DOHH2 (cell line): ENCODE measurements around the gene OTUD7B.
"Not testable (repeated sequence)": the region's sequence is repeated elsewhere in the genome, so short reads cannot be mapped to it uniquely, and the experiment has no call there.

Source experiments
- H3F3A ChIP-seq: fragments of 200-600 bp; sonication (generic), shearing (Covaris generic); 2 replicates; pipeline ENCODE4 v1.6.0; 2016; ENCODE audit warnings: antibody characterized with exemption, mild to moderate bottlenecking; ENCODE audit not compliant: control insufficient read depth, insufficient read depth
- H3K27ac ChIP-seq: fragments of 200-600 bp; sonication (generic); 2 replicates; pipeline ENCODE4 v1.5.1; 2014; ENCODE audit warnings: low read depth, mild to moderate bottlenecking, low read length, moderate library complexity
- H3K27me3 ChIP-seq: fragments of 200-600 bp; sonication (generic); 2 replicates; pipeline ENCODE4 v1.6.1; 2014; ENCODE audit warnings: mild to moderate bottlenecking, low read length, mixed read lengths; ENCODE audit not compliant: control insufficient read depth
- H3K36me3 ChIP-seq: fragments of 200-600 bp; sonication (generic); 2 replicates; pipeline ENCODE4 v1.6.1; 2014; ENCODE audit warnings: mild to moderate bottlenecking, low read length, moderate library complexity, mixed read lengths; ENCODE audit not compliant: control insufficient read depth
- H3K4me1 ChIP-seq: fragments of 200-600 bp; sonication (generic); 2 replicates; pipeline ENCODE4 v1.6.1; 2014; ENCODE audit warnings: mild to moderate bottlenecking, low read length, mixed read lengths; ENCODE audit not compliant: control insufficient read depth
- H3K4me2 ChIP-seq: fragments of 200-600 bp; sonication (generic); 2 replicates; pipeline ENCODE4 v1.6.0; 2014; ENCODE audit warnings: mild to moderate bottlenecking, low read length, moderate library complexity
- H3K4me3 ChIP-seq: fragments of 200-600 bp; sonication (generic); 2 replicates; pipeline ENCODE4 v1.5.1; 2014; ENCODE audit warnings: mild to moderate bottlenecking, low read length, mixed read lengths
- H3K79me2 ChIP-seq: fragments of 200-600 bp; sonication (generic); 2 replicates; pipeline ENCODE4 v1.6.1; 2014; ENCODE audit warnings: mild to moderate bottlenecking, low read length, mixed read lengths; ENCODE audit not compliant: control insufficient read depth
- H3K9me2 ChIP-seq: fragments of 200-600 bp; sonication (generic); replicated peaks from 2 replicates; pipeline ENCODE4 v1.6.1; 2014; ENCODE audit warnings: mild to moderate bottlenecking, low read length, mixed read lengths; ENCODE audit not compliant: control insufficient read depth
- H3K9me3 ChIP-seq: fragments of 200-600 bp; sonication (generic); 2 replicates; pipeline ENCODE4 v1.6.1; 2014; ENCODE audit warnings: antibody characterized with exemption, low read length, mixed read lengths; ENCODE audit not compliant: control insufficient read depth, insufficient read depth
- H4K20me1 ChIP-seq: fragments of 200-600 bp; sonication (generic); 2 replicates; pipeline ENCODE4 v1.6.0; 2014; ENCODE audit warnings: low read depth, mild to moderate bottlenecking, antibody characterized with exemption, low read length, moderate library complexity; ENCODE audit not compliant: control insufficient read depth, insufficient read depth
- EZH2phosphoT487 ChIP-seq: fragments of 200-600 bp; sonication (generic); IDR thresholded peaks from 2 replicates; pipeline ENCODE4 v1.6.1; 2017; ENCODE audit warnings: borderline replicate concordance, mild to moderate bottlenecking, antibody characterized with exemption, low read length, moderate library complexity, mixed read lengths
- TF ChIP-seq, protein P1 (sequence below): fragments of 200-600 bp; sonication (generic); IDR thresholded peaks from one replicate; pipeline ENCODE4 v1.5.1; 2014; ENCODE audit warnings: antibody characterized with exemption, mild to moderate bottlenecking, low read depth, low read length; ENCODE audit not compliant: poor library complexity, severe bottlenecking

The OTUD7B gene

DNA sequence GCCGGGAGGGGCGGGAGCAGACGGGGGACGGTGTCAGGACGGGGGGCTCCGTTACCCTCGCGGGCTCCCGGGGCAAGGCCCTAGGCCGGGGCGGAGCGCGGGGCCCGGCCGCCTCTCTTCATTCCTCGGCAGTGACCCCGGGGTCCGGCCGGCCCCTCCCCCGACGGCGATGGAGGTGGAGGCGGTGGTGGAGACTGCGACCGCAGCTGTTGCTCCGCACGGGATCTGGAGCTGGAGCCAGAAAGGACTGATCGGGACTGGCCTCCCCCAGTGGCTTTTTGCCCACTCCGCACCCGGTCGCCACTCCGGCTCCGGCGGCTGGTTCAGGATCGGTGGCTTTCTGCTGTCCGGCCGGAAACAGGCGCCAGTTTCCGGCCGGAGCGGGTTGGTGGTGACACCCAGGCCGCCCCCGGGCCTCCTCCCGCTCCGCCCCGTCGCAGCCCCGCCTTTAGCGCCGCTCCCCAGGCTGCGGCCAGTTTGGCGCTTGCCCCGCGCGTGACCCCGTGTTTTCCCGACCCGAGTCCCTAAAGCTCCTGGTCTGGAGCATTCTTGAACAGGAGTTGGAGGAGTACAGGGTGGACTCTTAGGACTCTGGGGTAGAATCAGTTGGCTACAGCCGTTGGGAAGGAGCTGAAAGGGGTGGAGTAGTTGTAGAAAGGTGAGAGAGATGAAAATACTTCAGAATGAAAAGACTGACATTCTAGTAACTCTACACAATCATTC, at the start of gene OTUD7B:
OTUD7B (minus strand) TSS at position 334 of the 723 bp plus-strand sequence. CDS start 33,216 bp downstream, outside the sequence.
- Histone ChIP-seq H3K9me3 (no peaks in the 10 kb centered on the region), H4K20me1 (peaks cover 6% of the 10 kb centered on the region; the same call in 1 of the 2 replicates), H3K4me2 (peak within 1 kb of the TSS; percentile 67), H3F3A (no peaks in the 10 kb centered on the region; the same call in 1 of the 2 replicates), H3K27me3 (peaks cover 74% of the 10 kb centered on the region), H3K79me2 (no peaks in the 10 kb centered on the region), H3K9me2 (no peaks in the 10 kb centered on the region), H3K4me3 (peak within 1 kb of the TSS; percentile 75), H3K4me1 (peaks cover 9% of the 10 kb centered on the region; the same call in 1 of the 2 replicates), H3K27ac (no peak within 1 kb of the TSS), H3K36me3 (no peaks in the 10 kb centered on the region)
- TF ChIP-seq, protein P1, sequence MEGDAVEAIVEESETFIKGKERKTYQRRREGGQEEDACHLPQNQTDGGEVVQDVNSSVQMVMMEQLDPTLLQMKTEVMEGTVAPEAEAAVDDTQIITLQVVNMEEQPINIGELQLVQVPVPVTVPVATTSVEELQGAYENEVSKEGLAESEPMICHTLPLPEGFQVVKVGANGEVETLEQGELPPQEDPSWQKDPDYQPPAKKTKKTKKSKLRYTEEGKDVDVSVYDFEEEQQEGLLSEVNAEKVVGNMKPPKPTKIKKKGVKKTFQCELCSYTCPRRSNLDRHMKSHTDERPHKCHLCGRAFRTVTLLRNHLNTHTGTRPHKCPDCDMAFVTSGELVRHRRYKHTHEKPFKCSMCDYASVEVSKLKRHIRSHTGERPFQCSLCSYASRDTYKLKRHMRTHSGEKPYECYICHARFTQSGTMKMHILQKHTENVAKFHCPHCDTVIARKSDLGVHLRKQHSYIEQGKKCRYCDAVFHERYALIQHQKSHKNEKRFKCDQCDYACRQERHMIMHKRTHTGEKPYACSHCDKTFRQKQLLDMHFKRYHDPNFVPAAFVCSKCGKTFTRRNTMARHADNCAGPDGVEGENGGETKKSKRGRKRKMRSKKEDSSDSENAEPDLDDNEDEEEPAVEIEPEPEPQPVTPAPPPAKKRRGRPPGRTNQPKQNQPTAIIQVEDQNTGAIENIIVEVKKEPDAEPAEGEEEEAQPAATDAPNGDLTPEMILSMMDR: no peak
- 0 out of 2 replicates have a peak, but pooled peaks have one; percentile 70 for TF ChIP-seq EZH2phosphoT487

DNA sequence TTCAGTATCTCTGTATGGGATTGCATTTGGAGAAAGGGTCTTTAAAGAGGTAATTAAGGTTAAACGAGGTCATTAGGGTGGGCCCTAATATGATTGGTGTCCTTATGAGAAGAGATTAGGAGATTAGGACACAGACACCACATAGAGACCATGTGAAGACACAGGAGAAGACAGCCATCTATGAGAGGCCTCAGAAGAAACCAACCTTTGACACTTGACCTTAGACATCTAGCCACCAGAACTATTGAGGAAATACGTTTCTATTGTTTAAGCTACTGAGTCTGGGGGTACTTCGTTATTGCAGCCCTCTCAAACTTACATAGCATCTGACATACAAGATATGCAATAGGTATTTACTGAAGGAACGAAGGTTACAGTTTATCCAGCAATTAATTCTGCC, 49.7 kb upstream of the OTUD7B start:
- TF ChIP-seq EZH2phosphoT487: no peak
- TF ChIP-seq, protein P1: no peak
- Histone ChIP-seq H3K9me2 (no peaks in the 10 kb centered on the region), H3K27ac (no peak overlapping the region), H4K20me1 (no peaks in the 10 kb centered on the region), H3K79me2 (no peaks in the 10 kb centered on the region), H3K27me3 (0 out of 2 replicates have a peak, but pooled peaks cover 10% of the 10 kb centered on the region), H3K9me3 (no peaks in the 10 kb centered on the region), H3K4me2 (no peak overlapping the region), H3K4me1 (peaks cover 4% of the 10 kb centered on the region), H3K4me3 (no peak overlapping the region), H3K36me3 (no peaks in the 10 kb centered on the region), H3F3A (peaks cover 8% of the 10 kb centered on the region)

DNA sequence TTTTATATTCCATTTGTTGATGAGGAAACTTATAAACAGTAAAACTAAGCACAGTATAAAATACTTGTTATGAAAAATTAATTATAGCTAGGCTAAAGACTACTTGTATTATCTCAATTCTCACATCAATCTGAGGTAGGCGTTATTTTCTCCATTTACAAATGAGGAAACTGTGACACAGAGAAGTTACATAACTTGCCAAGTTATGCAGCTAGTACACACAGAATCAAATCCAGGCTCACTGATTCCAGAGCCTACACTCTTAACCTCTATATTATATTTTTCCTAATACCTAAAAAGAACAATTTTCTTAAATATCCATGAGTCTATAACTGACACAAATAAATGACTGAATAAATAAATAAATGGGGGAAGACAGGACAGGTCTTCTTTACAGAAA, 45.9 kb upstream of the OTUD7B start:
- peaks cover 17% of the 10 kb centered on the region; the same call in 1 of the 2 replicates for H3K27me3 ChIP-seq
- H3K36me3 ChIP-seq: no peaks in the 10 kb centered on the region
- H3K4me2 ChIP-seq: no peak overlapping the region
- TF ChIP-seq EZH2phosphoT487: no peak
- TF ChIP-seq, protein P1: no peak
- no peaks in the 10 kb centered on the region for H3K9me3 ChIP-seq
- H3K9me2 ChIP-seq: no peaks in the 10 kb centered on the region
- H4K20me1 ChIP-seq: no peaks in the 10 kb centered on the region
- no peak overlapping the region for H3K4me3 ChIP-seq
- peaks cover 8% of the 10 kb centered on the region for H3K4me1 ChIP-seq
- peaks cover 6% of the 10 kb centered on the region; the same call in 1 of the 2 replicates for H3F3A ChIP-seq
- H3K79me2 ChIP-seq: no peaks in the 10 kb centered on the region
- H3K27ac ChIP-seq: no peak overlapping the region

DNA sequence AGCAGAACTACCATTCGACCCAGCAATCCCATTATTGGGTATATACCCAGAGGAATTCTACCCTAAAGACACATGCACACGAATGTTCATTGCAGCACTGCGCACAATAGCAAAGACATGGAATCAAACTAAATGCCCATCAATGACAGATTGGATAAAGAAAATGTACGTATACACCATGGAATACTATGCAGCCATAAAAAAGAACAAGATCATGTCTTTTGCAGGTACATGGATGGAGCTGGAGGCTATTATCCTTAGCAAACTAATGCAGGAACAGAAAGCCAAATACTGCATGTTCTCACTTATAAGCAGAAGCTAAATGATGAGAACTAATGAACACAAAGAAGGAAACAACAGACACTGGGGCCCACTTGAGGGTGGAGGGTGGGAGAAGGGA, 45.0 kb upstream of the OTUD7B start:
- not testable (repeated sequence) for H3K9me2 ChIP-seq, H4K20me1 ChIP-seq, H3K4me3 ChIP-seq, H3K36me3 ChIP-seq, H3K9me3 ChIP-seq, H3K4me1 ChIP-seq, H3F3A ChIP-seq, H3K27ac ChIP-seq, H3K79me2 ChIP-seq, H3K4me2 ChIP-seq
- H3K27me3 ChIP-seq: peaks cover 17% of the 10 kb centered on the region; the same call in 1 of the 2 replicates
